ENCODE measurements around the gene YIPF2.
"Not testable (repeated sequence)": the region's sequence is repeated elsewhere in the genome, so short reads cannot be mapped to it uniquely, and the experiment has no call there.

The YIPF2 gene

DNA sequence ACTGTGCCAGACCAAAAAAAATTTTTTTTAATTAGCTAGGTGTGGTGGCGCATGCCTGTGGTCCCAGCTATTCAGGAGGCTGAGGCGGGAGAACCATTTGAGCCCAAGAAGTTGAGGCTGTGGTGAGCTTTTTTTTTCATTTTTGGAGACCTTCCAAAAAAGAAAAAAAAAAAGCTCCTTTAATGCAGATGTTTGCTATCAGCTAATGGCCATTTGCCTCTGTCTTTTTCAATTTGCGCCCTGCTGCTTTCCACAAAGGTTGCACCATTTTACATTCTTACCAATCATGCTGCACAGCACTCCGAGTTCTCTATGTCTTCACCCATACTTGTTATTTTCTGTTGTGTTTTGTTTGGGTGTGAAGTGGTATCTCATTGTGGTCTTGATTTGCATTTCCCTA is 16.8 kb upstream of the YIPF2 start:
- H3K36me3 Mint-ChIP-seq (ENCODE audit: low read depth): no peaks in the 10 kb centered on the region
- DNase-seq: no peak
- H3K9me3 Mint-ChIP-seq: no peaks in the 10 kb centered on the region
- no peaks in the 10 kb centered on the region for H3K27me3 Mint-ChIP-seq (ENCODE audit: low read depth, poor library complexity)
- peaks cover 5% of the 10 kb centered on the region for H3K4me1 Mint-ChIP-seq
- H3K4me3 Mint-ChIP-seq: no peak overlapping the region
- TF ChIP-seq, protein P1, sequence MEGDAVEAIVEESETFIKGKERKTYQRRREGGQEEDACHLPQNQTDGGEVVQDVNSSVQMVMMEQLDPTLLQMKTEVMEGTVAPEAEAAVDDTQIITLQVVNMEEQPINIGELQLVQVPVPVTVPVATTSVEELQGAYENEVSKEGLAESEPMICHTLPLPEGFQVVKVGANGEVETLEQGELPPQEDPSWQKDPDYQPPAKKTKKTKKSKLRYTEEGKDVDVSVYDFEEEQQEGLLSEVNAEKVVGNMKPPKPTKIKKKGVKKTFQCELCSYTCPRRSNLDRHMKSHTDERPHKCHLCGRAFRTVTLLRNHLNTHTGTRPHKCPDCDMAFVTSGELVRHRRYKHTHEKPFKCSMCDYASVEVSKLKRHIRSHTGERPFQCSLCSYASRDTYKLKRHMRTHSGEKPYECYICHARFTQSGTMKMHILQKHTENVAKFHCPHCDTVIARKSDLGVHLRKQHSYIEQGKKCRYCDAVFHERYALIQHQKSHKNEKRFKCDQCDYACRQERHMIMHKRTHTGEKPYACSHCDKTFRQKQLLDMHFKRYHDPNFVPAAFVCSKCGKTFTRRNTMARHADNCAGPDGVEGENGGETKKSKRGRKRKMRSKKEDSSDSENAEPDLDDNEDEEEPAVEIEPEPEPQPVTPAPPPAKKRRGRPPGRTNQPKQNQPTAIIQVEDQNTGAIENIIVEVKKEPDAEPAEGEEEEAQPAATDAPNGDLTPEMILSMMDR (IDR thresholded peaks at IDR 0.05): no peak
- no peak overlapping the region for H3K27ac Mint-ChIP-seq

DNA sequence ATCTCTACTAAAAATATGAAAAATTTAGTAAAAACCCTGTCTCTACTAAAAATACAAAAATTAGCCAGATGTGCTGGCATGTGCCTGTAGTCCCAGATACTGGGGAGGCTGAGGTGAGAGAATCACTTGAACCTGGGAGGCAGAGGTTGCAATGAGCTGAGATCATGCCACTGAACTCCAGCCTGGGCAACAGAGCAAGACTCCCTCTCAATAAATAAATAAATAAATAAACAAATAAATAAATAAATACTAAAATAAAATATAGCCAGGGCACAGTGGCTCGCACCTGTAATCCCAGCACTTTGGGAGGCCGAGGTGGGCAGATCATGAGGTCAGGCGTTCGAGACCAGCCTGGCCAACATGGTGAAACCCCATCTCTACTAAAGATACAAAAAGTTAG is 15.0 kb upstream of the YIPF2 start:
- H3K9me3 Mint-ChIP-seq; DNase-seq; H3K36me3 Mint-ChIP-seq (ENCODE audit: low read depth); H3K4me3 Mint-ChIP-seq; H3K27ac Mint-ChIP-seq; H3K27me3 Mint-ChIP-seq (ENCODE audit: low read depth, poor library complexity): not testable (repeated sequence)
- peaks cover 12% of the 10 kb centered on the region for H3K4me1 Mint-ChIP-seq

DNA sequence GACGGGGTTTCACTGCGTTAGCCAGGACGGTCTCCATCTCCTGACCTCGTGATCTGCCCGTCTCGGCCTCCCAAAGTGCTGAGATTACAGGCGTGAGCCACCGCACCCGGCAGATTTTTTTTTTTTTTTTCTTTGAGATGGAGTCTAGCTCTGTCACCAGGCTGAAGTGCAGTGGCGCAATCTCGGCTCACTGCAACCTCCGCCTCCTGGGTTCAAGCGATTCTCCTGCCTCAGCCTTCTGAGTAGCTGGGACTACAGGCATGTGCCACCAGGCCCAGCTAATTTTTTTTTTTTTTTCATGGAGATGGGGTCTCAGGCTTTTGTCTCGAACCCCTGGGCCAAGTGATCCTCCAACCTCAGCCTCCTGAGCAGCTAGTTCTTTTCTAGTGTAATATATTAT is 13.2 kb upstream of the YIPF2 start:
- not testable (repeated sequence) for H3K4me3 Mint-ChIP-seq; H3K27ac Mint-ChIP-seq; H3K27me3 Mint-ChIP-seq (ENCODE audit: low read depth, poor library complexity); DNase-seq; H3K9me3 Mint-ChIP-seq; H3K36me3 Mint-ChIP-seq (ENCODE audit: low read depth)
- H3K4me1 Mint-ChIP-seq: peaks cover 15% of the 10 kb centered on the region

DNA sequence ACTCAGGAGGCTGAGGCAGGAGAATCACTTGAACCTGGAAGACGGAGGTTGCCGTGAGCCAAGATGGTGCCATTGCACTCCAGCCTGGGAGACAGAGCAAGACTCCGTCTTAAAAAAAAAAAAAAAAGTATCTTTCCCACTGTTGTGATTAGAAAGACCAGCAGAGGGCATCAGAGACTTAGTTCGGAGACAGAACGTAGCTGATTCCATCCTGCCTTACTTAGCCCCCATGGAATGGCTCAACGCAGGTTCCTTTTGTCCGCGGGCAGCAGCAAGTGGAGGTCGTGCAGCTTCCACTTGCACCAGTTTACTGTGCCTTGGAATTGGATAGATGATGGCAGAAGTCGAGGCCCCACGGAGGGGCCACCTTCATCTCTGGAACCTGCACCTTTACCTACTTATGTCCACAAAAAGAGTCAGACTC is 8.2 kb upstream of the YIPF2 start:
- H3K27ac Mint-ChIP-seq: peak overlapping the region; percentile 48
- no peak overlapping the region for H3K4me3 Mint-ChIP-seq
- peaks cover 5% of the 10 kb centered on the region for H3K36me3 Mint-ChIP-seq (ENCODE audit: low read depth)
- DNase-seq: peak; percentile 57
- H3K27me3 Mint-ChIP-seq (ENCODE audit: low read depth, poor library complexity): no peaks in the 10 kb centered on the region
- H3K9me3 Mint-ChIP-seq: no peaks in the 10 kb centered on the region
- TF ChIP-seq, protein P1 (IDR thresholded peaks at IDR 0.05): peak; percentile 54
- peaks cover 16% of the 10 kb centered on the region for H3K4me1 Mint-ChIP-seq

DNA sequence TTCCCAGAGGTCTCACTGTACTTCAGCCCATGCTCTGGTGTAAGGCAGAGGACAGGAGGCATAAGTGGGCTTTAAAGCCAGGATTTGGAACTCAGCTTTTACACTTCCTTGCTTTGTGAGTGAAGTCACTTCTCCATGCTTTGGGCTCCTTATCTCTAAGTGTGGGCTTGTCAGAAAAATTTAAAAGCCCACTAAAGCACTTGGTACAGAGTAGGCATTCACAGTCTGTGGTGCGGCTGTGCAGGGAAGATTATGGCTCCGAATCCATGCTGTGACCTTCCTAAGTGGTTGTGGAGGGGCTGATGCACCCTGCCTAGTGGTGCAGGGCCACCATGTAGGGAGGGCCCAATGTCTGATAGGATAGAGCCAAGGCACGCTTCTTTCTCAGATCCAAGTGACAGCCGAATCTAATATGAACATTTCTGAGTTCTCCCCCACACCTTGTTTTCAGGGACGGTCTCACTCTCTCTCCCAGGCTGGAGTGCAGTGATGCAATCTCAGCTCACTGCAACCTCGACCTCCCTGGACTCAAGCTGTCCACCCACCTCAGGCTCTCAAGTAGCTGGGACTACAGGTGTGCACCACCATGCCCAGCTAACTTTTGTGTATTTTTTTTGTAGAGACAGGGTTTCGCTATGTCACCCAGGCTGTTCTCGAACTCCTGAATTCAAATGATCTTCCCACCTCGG is 7.1 kb upstream of the YIPF2 start:
- Mint-ChIP-seq H3K4me1 (peaks cover 11% of the 10 kb centered on the region), H3K27me3 (ENCODE audit: low read depth, poor library complexity) (no peaks in the 10 kb centered on the region), H3K27ac (peak overlapping the region; percentile 58), H3K9me3 (no peaks in the 10 kb centered on the region), H3K4me3 (no peak overlapping the region), H3K36me3 (ENCODE audit: low read depth) (peaks cover 9% of the 10 kb centered on the region)
- DNase-seq: no peak
- TF ChIP-seq, protein P1 (IDR thresholded peaks at IDR 0.05): no peak

DNA sequence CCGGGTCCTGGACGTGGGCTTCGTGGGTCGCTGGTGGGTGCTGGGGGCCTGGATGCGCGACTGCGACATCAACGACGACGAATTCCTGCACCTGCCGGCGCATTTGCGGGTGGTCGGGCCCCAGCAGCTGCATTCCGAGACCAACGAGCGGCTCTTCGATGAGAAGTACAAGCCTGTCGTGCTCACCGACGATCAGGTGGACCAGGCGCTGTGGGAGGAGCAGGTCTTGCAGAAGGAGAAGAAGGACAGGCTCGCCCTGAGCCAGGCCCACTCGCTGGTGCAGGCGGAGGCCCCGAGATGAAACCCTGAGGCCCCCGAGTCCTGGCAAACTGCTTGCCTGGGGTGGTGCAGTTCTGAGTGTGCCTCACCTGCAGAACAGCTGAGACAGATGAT is 959 bp upstream of the YIPF2 start:
- peak overlapping the region; percentile 92 for H3K4me3 Mint-ChIP-seq
- H3K9me3 Mint-ChIP-seq: no peaks in the 10 kb centered on the region
- H3K36me3 Mint-ChIP-seq (ENCODE audit: low read depth): peaks cover 19% of the 10 kb centered on the region
- H3K27ac Mint-ChIP-seq: no peak overlapping the region
- no peaks in the 10 kb centered on the region for H3K27me3 Mint-ChIP-seq (ENCODE audit: low read depth, poor library complexity)
- peaks cover 24% of the 10 kb centered on the region for H3K4me1 Mint-ChIP-seq
- TF ChIP-seq, protein P1 (IDR thresholded peaks at IDR 0.05): no peak
- no peak for DNase-seq

Measured in nephron progenitor cell (in vitro differentiated cells).